IPS-NIHi11 (cell line): ENCODE data around the gene CD2.
A peak's percentile ranks its signal among the peaks of the same experiment; 100 is the strongest.
"Not testable (repeated sequence)": the region's sequence is repeated elsewhere in the genome, so short reads cannot be mapped to it uniquely, and the experiment has no call there.

ENCODE experiments used
- DNase-seq: peaks from one replicate; pipeline ENCODE4 v3.0.0; 2012; ENCODE audit warnings: mixed read lengths, low spot score

CD2 gene

GRCh38 chr1:116731439-116731838, 22.8 kb upstream of the CD2 start:
- no peak for DNase-seq

DNA sequence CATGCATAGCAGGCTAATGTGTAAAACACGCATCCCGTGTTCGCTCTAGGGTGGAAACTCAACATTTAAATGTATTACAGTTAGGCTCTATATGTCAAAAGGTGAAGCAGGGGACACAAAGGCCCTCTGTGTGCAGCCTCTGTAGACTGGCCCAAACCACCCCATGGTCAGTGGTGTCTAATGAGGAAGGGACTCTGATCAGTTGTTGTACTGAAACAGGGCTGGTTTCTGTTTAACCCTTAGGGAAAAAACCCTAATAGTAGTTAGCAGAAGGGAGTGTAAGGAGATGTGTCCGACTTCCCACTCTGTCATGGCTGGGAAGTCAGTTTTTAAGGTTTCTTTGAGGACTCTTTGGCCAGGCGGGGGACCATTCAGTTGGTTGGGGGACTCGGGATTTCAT, 21.5 kb upstream of the CD2 start:
- DNase-seq, result no peak

GRCh38 chr1:116733476-116734365, 20.5 kb upstream of the CD2 start:
- no peak for DNase-seq

GRCh38 chr1:116735246-116735645, 19.0 kb upstream of the CD2 start:
- DNase-seq, result no peak

- peak; percentile 84 for DNase-seq
Measured at GRCh38 chr1:116737020-116737854, 17.0 kb upstream of the CD2 start.

GRCh38 chr1:116737855-116738321, 16.3 kb upstream of the CD2 start:
- no peak for DNase-seq

DNA sequence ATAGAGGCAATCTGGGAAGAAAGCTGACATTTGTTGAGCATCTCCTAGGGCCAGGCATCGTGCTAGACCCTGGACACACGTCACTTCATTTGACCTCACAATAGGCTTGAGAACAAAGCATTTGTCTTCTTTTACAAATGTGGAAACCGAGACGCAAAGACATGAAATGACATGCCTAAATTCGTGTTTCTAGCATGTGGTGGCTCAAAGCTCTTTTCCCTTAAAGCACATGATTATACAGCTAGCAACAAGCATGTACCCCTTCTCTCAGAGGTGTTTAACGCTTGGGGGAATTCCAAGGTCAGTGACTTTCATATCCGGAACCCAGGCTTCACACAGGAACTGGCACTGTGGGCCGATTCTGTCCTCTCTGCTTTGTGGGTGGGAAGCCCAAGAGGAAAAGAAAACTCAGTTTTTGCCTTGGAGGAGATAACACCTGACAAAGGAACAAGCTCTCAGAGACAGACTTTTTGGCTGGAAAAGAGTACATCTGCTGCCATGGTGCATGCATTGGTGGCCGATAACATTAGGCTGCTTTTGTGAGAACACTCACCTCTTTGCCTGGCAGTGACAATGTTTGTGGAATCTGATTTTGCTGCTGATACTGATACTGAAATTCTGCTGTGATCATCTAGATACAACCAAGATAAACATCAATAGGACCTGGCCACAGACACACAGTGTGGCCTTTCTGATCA, 15.4 kb upstream of the CD2 start:
- no peak for DNase-seq

- DNase-seq, result no peak
Measured at GRCh38 chr1:116739371-116740012, 14.7 kb upstream of the CD2 start.

DNA sequence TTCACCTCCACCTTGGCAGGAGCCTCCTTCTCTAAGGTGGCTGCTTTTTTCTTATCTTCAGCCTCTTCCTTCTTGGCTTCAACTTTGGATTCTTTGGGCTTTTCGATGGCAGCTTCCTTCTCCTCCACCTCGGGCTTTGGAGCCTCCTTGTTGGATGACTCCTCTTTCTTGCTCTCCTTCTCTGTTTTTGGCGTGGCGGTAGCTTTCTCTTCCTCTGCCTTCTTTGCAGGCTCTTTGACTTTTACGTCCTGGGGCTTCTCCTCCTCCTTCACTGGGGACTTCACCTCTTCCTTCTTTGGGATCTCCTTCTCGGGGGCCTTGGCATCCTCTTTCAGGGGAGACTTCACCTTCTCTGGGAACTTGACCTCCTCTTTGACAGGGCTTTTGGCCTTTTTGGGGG, 13.9 kb upstream of the CD2 start:
- no peak for DNase-seq

GRCh38 chr1:116740746-116741145, 13.5 kb upstream of the CD2 start:
- DNase-seq, result no peak

- no peak for DNase-seq
Measured at GRCh38 chr1:116741836-116742565, 12.2 kb upstream of the CD2 start.

- no peak for DNase-seq
Measured at GRCh38 chr1:116743535-116743934, 10.7 kb upstream of the CD2 start.

GRCh38 chr1:116748272-116748671, 6.0 kb upstream of the CD2 start:
- no peak for DNase-seq

GRCh38 chr1:116751146-116751545, 3.1 kb upstream of the CD2 start:
- DNase-seq, result no peak

GRCh38 chr1:116751621-116752020, 2.6 kb upstream of the CD2 start:
- no peak for DNase-seq

DNA sequence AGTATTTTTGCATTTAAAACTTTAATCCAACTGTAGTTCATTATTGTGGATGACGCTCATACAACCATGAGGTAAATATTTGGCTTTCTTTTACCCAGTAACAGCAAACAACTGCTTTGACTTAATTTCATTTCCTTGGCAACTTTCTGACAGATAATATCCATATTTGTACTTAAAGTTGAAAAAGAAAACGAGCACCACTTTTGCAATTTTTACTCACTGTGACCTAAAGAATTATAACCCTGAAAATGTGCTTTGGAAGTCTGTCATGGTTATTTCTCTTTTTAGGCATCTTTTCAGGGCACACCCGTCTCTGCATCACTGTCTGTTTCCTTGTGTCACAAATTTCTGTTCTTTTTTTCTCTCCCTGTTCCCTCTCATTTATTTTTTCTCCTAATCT, 918 bp upstream of the CD2 start:
- DNase-seq, result no peak

DNA sequence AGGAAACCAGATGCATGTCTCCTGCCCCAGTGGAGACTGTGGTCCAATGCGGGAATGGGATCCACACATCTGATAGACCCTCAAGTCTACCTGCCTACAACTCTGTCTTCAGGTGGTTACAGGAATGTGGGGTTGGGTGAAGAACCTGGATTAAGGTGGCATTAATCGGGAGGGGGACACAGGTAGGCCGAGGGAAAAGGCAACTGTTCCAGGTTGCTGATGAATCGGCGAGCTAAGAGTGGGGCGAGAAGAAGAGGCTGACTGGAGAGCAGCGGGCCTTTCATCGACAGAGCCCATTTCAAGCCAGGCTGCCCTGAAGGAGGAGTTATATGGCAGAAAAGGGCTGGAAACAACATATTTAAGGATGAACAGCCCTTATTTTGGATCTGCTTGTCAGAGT, 836 bp downstream of the CD2 start:
- no peak for DNase-seq

DNA sequence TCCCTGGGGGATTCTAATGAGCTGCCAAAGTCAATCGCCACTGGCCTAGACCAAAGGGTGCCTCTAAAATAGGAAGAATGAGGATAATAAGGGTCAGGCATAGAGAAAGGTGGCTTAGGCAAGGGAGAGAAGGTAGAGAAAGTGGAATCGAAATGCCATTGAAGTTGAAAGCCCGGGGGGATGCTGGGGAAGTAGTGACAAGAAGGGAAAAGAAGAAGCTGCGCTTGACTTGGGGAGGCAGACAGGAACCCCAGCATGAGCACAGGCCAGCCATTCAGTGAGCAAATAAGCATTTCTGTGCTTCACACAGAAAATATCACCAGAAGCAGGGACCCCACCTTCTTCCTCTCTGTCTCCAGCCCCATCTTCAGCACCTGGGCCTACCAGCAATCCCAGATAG, 1.5 kb downstream of the CD2 start:
- DNase-seq, result no peak

DNA sequence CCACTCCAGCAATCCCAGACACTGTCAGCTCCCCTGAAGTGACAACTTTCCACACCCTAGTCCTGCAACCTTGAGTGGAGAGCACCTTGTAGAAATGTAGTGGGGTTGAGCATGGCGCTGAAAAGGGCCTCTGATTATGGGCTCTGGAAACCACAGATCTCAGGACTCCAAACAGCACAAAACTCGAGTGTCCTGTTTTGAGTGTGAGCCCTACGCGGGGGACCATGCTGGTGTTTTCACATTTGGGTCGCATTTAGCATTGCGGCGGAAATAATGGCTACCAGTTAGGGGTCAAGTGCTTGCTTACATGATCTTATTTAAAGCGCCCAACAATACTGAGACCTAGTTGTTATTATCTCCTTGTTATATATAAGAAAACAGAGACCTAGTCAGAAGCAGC, 1.9 kb downstream of the CD2 start:
- not testable (repeated sequence) for DNase-seq

GRCh38 chr1:116758456-116758815, 4.2 kb downstream of the CD2 start:
- not testable (repeated sequence) for DNase-seq

GRCh38 chr1:116759636-116760035, 5.4 kb downstream of the CD2 start:
- no peak for DNase-seq
